Activated CD4-positive, alpha-beta memory T cell treated with anti-CD3 and anti-CD28 coated beads, Interleukin-2, amount 10 ng/mL, durations not matched to agents 7 days and 5 days (primary cell): ENCODE measurements around the gene NOS1. TPM values are rescaled to one million over a fixed set of nuclear protein-coding genes. Genes with fewer than 3 reads are reported as not detected.

Experiments used
- CTCF ChIA-PET: fragments of 350-600 bp; sonication (Branson Sonifier 250); formaldehyde crosslinking; loops from one replicate; lab custom pipeline; 2021; ENCODE audit warnings: antibody characterized with exemption, inconsistent platforms; lab: Charles Lee
- POLR2A ChIA-PET: fragments of 350-600 bp; sonication (Branson Sonifier 250); formaldehyde crosslinking; loops from one replicate; lab custom pipeline; 2021; ENCODE audit warnings: antibody characterized with exemption; lab: Charles Lee
- DNase-seq: peaks from one replicate; pipeline ENCODE4 v3.0.0-alpha.2; 2020
- H3K27ac Mint-ChIP-seq: one replicate; pipeline ENCODE4 v1.8.0; 2021; ENCODE audit warnings: mild to moderate bottlenecking, mixed read lengths
- H3K27me3 Mint-ChIP-seq: one replicate; pipeline ENCODE4 v1.8.0; 2021; ENCODE audit warnings: mixed read lengths
- H3K36me3 Mint-ChIP-seq: one replicate; pipeline ENCODE4 v1.8.0; 2021; ENCODE audit warnings: low read depth, mixed read lengths
- H3K4me1 Mint-ChIP-seq: one replicate; pipeline ENCODE4 v1.8.0; 2021; ENCODE audit warnings: mixed read lengths
- H3K4me3 Mint-ChIP-seq: one replicate; pipeline ENCODE4 v1.8.0; 2021; ENCODE audit warnings: mild to moderate bottlenecking, mixed read lengths
- H3K9me3 Mint-ChIP-seq: one replicate; pipeline ENCODE4 v1.8.0; 2021; ENCODE audit warnings: mixed read lengths
- total RNA-seq, 2 experiments: library from RNA; stranded (reverse); gene quantifications; one replicate each; pipeline ENCODE4 v1.2.3, GENCODE V29; 2021

The NOS1 gene
- total RNA-seq, 2 experiments from 2014 or later: not detected

DNA sequence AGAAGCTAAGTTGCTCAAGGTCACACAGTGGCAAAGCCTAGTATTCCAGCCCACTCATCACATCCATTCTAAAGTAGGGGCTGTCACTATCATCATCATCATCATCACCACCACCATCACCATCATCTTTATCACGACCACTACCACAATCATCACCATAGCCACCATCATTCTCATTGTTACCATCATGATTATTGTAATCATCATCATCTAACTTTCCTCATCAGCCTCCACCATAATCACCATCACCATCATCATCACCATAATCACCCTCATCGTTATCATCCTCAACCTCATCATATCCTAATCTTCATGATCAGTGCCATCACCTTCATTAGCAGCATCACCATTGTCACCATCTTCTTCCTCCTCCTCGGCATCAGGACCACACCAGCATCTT, 48.7 kb downstream of the NOS1 start:
- no peak overlapping the region for H3K27ac Mint-ChIP-seq
- CTCF ChIA-PET: no interaction called here
- no peaks in the 10 kb centered on the region for H3K27me3 Mint-ChIP-seq
- DNase-seq: no peak
- H3K36me3 Mint-ChIP-seq: no peaks in the 10 kb centered on the region
- POLR2A ChIA-PET: no interaction called here
- H3K4me1 Mint-ChIP-seq: no peaks in the 10 kb centered on the region
- H3K4me3 Mint-ChIP-seq: no peak overlapping the region
- H3K9me3 Mint-ChIP-seq: peaks cover 8% of the 10 kb centered on the region

- Mint-ChIP-seq H3K4me3 (no peak overlapping the region), H3K36me3 (no peaks in the 10 kb centered on the region), H3K27me3 (no peaks in the 10 kb centered on the region), H3K27ac (no peak overlapping the region), H3K9me3 (peaks cover 5% of the 10 kb centered on the region), H3K4me1 (no peaks in the 10 kb centered on the region)
- POLR2A ChIA-PET: no interaction called here
- DNase-seq: no peak
- CTCF ChIA-PET: no interaction called here
Measured at GRCh38 chr12:117309276-117309925, 52.0 kb downstream of the NOS1 start.

DNA sequence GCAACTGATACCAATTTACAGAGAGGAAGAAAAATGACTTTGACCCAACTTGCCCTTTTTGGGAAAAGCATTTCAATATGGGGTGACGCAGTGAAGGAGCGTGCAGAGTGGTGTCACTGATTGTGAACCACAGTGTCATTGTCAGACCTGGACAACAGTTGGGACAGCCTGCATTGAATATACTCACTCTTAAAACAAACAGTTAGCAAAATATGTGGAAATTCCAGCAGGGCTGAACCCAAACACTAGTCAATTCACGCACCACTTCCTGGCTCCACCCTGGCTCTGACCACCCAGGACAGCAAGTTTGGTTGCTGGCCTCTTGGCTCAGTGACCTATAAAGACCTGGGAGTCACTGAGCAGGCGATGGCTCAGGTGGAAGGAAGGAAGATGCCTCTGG, 61.3 kb downstream of the NOS1 start:
- CTCF ChIA-PET: no interaction called here
- no peak overlapping the region for H3K27ac Mint-ChIP-seq
- POLR2A ChIA-PET: no interaction called here
- DNase-seq: no peak
- no peaks in the 10 kb centered on the region for H3K27me3 Mint-ChIP-seq
- no peaks in the 10 kb centered on the region for H3K36me3 Mint-ChIP-seq
- H3K4me1 Mint-ChIP-seq: no peaks in the 10 kb centered on the region
- H3K9me3 Mint-ChIP-seq: no peaks in the 10 kb centered on the region
- H3K4me3 Mint-ChIP-seq: no peak overlapping the region

DNA sequence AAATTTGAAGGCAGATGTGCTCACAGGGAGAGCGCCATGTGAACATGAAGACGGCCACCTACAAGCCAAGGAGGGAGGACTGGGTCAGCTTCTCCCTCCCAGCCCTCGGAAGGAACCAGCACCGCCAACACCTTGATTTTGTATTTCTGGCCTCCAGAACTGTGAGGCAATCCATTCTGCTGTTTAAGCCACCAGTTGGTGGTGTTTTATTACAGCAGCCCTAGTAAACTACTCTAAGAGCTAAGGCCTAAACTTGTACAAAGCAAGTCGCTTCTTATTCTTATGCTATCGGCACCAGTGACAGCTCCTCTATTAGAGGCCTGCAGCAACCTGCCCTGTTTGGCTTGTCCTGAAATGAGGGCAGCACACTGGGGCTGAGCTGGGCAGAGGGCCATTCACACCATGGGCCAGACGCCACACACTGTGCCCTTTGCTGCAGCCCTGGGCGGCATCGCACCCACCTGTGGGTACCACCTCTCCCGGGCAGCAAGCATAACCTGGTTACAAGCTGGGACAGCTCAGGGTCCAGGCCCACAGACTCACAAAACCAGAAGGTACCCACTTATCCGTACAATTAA, 62.7 kb downstream of the NOS1 start:
- no peak overlapping the region for H3K27ac Mint-ChIP-seq
- H3K4me1 Mint-ChIP-seq: no peaks in the 10 kb centered on the region
- POLR2A ChIA-PET: no interaction called here
- CTCF ChIA-PET: no interaction called here
- H3K4me3 Mint-ChIP-seq: no peak overlapping the region
- DNase-seq: no peak
- no peaks in the 10 kb centered on the region for H3K27me3 Mint-ChIP-seq
- no peaks in the 10 kb centered on the region for H3K36me3 Mint-ChIP-seq
- no peaks in the 10 kb centered on the region for H3K9me3 Mint-ChIP-seq

DNA sequence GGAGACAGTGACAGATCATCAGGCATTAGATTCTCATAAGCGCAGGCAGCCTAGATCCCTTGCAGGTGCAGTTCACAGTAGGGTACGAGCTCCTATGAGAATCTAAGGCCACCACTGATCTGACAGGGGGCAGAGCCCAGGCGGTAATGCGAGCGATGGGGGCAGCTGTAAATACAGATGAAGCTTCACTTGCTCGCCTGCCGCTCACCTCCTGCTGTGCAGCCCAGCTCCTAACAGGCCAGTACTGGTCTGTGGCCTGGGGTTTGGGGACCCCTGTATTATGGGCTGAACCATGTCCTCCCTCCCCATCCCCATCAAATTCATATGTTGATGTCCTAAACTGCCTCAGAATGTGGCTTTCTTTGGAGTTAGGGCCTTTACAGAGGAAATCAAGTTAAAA, 63.2 kb downstream of the NOS1 start:
- H3K4me1 Mint-ChIP-seq: no peaks in the 10 kb centered on the region

GRCh38 chr12:117294189-117294603, 67.2 kb downstream of the NOS1 start:
- Mint-ChIP-seq H3K9me3 (no peaks in the 10 kb centered on the region), H3K4me3 (no peak overlapping the region), H3K4me1 (no peaks in the 10 kb centered on the region), H3K36me3 (no peaks in the 10 kb centered on the region), H3K27ac (no peak overlapping the region), H3K27me3 (no peaks in the 10 kb centered on the region)
- POLR2A ChIA-PET: no interaction called here
- no peak for DNase-seq
- CTCF ChIA-PET: no interaction called here

More for the DNA sequence above, 63.2 kb downstream of the NOS1 start:
- no peak overlapping the region for H3K4me3 Mint-ChIP-seq
- ChIA-PET CTCF (no interaction called here), POLR2A (no interaction called here)
- no peak for DNase-seq
- no peaks in the 10 kb centered on the region for H3K36me3 Mint-ChIP-seq
- no peak overlapping the region for H3K27ac Mint-ChIP-seq
- no peaks in the 10 kb centered on the region for H3K27me3 Mint-ChIP-seq
- H3K9me3 Mint-ChIP-seq: no peaks in the 10 kb centered on the region

DNA sequence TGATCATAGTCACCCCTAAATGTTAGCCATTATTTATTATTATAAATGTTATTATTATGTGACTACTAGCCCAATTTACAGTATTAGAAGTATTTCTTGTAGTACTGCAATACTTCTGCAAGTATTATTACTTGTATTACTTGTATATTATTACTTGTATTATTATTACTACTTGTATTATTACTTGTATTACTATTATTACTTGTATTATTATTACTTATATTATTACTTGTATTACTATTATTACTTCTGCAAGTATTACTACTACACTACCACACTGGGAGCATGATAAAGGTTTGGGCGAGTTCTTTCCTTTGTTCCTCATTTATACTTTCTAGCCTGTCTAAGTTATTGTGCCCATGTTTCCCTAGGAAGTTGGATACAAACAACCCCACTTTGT, 67.9 kb downstream of the NOS1 start:
- CTCF ChIA-PET: no interaction called here
- Mint-ChIP-seq H3K4me3 (no peak overlapping the region), H3K36me3 (no peaks in the 10 kb centered on the region)

GRCh38 chr12:117292688-117293087, 68.7 kb downstream of the NOS1 start:
- H3K9me3 Mint-ChIP-seq: no peaks in the 10 kb centered on the region
- no peaks in the 10 kb centered on the region for H3K36me3 Mint-ChIP-seq
- CTCF ChIA-PET: no interaction called here
- H3K27me3 Mint-ChIP-seq: no peaks in the 10 kb centered on the region
- no peak for DNase-seq
- POLR2A ChIA-PET: no interaction called here
- no peak overlapping the region for H3K4me3 Mint-ChIP-seq
- no peaks in the 10 kb centered on the region for H3K4me1 Mint-ChIP-seq
- H3K27ac Mint-ChIP-seq: no peak overlapping the region

More for the DNA sequence above, 67.9 kb downstream of the NOS1 start:
- no peaks in the 10 kb centered on the region for H3K9me3 Mint-ChIP-seq
- DNase-seq: no peak
- H3K27me3 Mint-ChIP-seq: no peaks in the 10 kb centered on the region
- no peak overlapping the region for H3K27ac Mint-ChIP-seq
- POLR2A ChIA-PET: no interaction called here
- H3K4me1 Mint-ChIP-seq: no peaks in the 10 kb centered on the region

- POLR2A ChIA-PET: no interaction called here
- no peak for DNase-seq
- Mint-ChIP-seq H3K9me3 (no peaks in the 10 kb centered on the region), H3K36me3 (no peaks in the 10 kb centered on the region), H3K4me1 (no peaks in the 10 kb centered on the region), H3K27me3 (no peaks in the 10 kb centered on the region), H3K4me3 (no peak overlapping the region), H3K27ac (no peak overlapping the region)
- CTCF ChIA-PET: no interaction called here
Measured at GRCh38 chr12:117284140-117284539, 77.3 kb downstream of the NOS1 start.

- POLR2A ChIA-PET: no interaction called here
- no peak overlapping the region for H3K4me3 Mint-ChIP-seq
Measured at GRCh38 chr12:117282490-117282889, 78.9 kb downstream of the NOS1 start.

DNA sequence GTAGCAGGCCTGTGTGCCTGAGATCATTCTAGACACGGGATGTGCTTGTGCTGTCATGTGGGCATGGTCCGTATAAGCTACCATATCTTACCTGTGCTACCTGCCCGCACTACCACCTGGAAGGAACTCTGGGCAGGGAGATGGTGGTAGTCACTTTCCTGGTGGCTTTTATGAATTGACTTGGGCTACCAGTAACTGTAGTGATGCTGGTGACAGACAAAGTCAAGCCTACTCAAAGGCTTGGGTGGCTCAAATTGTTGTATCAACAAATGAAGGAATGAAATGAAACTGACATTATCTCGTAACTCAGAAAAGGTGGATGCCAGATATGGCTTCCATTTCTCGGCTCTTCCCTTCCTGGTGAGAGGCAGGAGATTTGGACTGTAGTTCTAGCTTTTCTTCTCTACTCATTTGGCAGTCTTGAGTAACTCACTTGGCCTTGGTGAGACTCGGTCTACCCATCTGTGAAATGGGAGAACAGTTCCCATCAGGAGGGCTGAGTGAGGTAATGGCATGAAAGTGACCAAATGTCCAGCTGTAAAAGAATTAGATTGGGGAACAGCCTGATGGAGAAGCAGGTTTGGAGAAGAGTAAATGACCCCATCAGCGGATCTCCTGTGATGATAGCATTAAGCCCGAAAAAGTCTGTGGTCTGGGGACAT, 81.3 kb downstream of the NOS1 start:
- POLR2A ChIA-PET: no interaction called here
- H3K27ac Mint-ChIP-seq: no peak overlapping the region
- DNase-seq: no peak
- no peak overlapping the region for H3K4me3 Mint-ChIP-seq
- H3K9me3 Mint-ChIP-seq: no peaks in the 10 kb centered on the region
- no peaks in the 10 kb centered on the region for H3K4me1 Mint-ChIP-seq
- no peaks in the 10 kb centered on the region for H3K36me3 Mint-ChIP-seq
- CTCF ChIA-PET: no interaction called here
- peaks cover 6% of the 10 kb centered on the region for H3K27me3 Mint-ChIP-seq

More at GRCh38 chr12:117282490-117282889, 78.9 kb downstream of the NOS1 start:
- Mint-ChIP-seq H3K27me3 (peaks cover under 1% of the 10 kb centered on the region), H3K9me3 (no peaks in the 10 kb centered on the region), H3K27ac (no peak overlapping the region), H3K4me1 (no peaks in the 10 kb centered on the region), H3K36me3 (no peaks in the 10 kb centered on the region)
- DNase-seq: no peak
- CTCF ChIA-PET: no interaction called here

DNA sequence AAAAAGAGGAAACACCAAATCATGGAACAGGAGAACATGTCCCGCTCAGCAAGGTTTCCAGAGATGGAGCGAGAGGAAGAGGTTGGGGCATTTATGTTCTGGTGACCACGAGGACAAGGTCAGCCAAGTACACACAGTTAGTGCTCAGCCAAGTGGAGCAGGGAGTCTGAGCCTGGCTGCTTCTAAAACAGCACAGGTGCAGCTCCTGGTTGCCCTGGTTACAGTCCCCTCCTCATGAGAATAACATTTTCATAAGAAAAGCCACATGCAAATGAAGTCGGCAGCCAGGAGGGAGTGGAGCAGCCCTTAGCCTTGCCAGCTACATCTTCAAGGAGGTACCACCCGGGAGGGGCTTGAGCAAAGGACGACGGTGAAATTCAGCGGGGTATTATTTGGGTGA, 81.8 kb downstream of the NOS1 start:
- H3K9me3 Mint-ChIP-seq: no peaks in the 10 kb centered on the region
- no peak for DNase-seq
- H3K27me3 Mint-ChIP-seq: peaks cover 6% of the 10 kb centered on the region
- no peaks in the 10 kb centered on the region for H3K36me3 Mint-ChIP-seq
- H3K4me1 Mint-ChIP-seq: no peaks in the 10 kb centered on the region
- H3K4me3 Mint-ChIP-seq: no peak overlapping the region
- ChIA-PET POLR2A (no interaction called here), CTCF (no interaction called here)
- no peak overlapping the region for H3K27ac Mint-ChIP-seq

GRCh38 chr12:117277875-117278274, 83.6 kb downstream of the NOS1 start:
- CTCF ChIA-PET: no interaction called here
- DNase-seq: no peak
- Mint-ChIP-seq H3K36me3 (no peaks in the 10 kb centered on the region), H3K27me3 (peaks cover 6% of the 10 kb centered on the region), H3K4me1 (no peaks in the 10 kb centered on the region), H3K27ac (no peak overlapping the region), H3K9me3 (no peaks in the 10 kb centered on the region), H3K4me3 (no peak overlapping the region)
- POLR2A ChIA-PET: no interaction called here

GRCh38 chr12:117273091-117273490, 88.3 kb downstream of the NOS1 start:
- CTCF ChIA-PET: no interaction called here
- H3K27me3 Mint-ChIP-seq: peaks cover 6% of the 10 kb centered on the region
- H3K36me3 Mint-ChIP-seq: no peaks in the 10 kb centered on the region
- no peaks in the 10 kb centered on the region for H3K4me1 Mint-ChIP-seq
- POLR2A ChIA-PET: no interaction called here
- no peak overlapping the region for H3K27ac Mint-ChIP-seq
- H3K9me3 Mint-ChIP-seq: no peaks in the 10 kb centered on the region
- no peak for DNase-seq
- H3K4me3 Mint-ChIP-seq: no peak overlapping the region
